ENCODE data around the gene KCNG4.

Gene KCNG4, protein sequence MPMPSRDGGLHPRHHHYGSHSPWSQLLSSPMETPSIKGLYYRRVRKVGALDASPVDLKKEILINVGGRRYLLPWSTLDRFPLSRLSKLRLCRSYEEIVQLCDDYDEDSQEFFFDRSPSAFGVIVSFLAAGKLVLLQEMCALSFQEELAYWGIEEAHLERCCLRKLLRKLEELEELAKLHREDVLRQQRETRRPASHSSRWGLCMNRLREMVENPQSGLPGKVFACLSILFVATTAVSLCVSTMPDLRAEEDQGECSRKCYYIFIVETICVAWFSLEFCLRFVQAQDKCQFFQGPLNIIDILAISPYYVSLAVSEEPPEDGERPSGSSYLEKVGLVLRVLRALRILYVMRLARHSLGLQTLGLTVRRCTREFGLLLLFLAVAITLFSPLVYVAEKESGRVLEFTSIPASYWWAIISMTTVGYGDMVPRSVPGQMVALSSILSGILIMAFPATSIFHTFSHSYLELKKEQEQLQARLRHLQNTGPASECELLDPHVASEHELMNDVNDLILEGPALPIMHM

DNA sequence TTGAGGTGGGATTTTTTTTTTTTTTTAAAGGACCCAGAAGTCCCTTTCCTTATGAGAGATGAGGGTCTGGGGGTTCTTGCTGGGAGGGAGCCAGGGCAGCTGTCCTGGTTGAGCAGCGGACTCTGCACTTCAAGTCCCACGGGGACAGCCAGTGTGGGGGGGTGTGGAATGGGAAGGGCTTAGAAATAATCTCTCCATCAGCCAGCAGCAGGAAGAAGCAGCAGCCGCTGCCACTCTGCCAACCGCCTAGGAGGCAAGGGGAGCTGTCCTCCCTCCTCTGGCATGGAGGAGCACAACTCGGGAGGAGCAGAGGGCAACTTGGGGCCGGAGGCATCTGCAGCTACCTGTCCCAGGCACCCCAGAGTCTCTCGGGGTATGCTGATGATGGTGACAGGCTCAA lies at the start of gene KCNG4:
TSS of gene KCNG4 (minus strand) at position 104 of the 400 bp plus-strand sequence. CDS start 2,527 bp downstream, outside the sequence.
- no peak for DNase-seq (ENCODE audit: low read depth)

GRCh38 chr16:84288902-84289301 lies 49.1 kb upstream of the KCNG4 start:
- DNase-seq (ENCODE audit: low read depth), result no peak

- no peak for DNase-seq (ENCODE audit: low read depth)
Measured at GRCh38 chr16:84286578-84287240, 46.9 kb upstream of the KCNG4 start.

DNA sequence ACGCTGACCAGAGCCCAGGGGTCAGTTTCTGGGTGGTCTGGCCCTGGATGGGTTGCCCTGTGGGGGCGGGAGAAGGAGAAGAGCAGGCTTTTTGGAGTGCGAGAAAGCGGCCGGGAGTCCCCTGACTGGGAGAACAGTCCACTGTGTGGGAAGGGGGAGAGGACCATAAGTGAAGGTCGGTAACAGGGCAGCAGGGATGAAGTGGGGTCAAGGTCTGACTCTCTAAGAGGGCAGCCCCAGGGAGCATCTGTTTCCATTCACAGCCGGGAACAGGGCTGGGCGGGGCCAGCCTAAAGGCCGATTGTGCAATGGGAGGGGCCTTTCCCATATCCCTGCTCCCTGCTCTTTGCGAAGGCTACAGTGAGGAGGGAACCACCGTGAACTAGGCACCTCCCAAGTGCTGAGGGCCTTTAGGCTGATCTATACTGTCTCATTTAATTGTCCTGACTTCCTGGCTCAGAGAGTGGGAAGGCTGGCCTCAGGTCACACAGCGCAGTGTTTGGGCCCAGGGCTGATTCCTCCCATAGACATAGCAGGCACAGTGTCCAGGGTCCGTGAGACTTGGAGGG lies 44.4 kb upstream of the KCNG4 start:
- peak; percentile 34 for DNase-seq (ENCODE audit: low read depth)

DNA sequence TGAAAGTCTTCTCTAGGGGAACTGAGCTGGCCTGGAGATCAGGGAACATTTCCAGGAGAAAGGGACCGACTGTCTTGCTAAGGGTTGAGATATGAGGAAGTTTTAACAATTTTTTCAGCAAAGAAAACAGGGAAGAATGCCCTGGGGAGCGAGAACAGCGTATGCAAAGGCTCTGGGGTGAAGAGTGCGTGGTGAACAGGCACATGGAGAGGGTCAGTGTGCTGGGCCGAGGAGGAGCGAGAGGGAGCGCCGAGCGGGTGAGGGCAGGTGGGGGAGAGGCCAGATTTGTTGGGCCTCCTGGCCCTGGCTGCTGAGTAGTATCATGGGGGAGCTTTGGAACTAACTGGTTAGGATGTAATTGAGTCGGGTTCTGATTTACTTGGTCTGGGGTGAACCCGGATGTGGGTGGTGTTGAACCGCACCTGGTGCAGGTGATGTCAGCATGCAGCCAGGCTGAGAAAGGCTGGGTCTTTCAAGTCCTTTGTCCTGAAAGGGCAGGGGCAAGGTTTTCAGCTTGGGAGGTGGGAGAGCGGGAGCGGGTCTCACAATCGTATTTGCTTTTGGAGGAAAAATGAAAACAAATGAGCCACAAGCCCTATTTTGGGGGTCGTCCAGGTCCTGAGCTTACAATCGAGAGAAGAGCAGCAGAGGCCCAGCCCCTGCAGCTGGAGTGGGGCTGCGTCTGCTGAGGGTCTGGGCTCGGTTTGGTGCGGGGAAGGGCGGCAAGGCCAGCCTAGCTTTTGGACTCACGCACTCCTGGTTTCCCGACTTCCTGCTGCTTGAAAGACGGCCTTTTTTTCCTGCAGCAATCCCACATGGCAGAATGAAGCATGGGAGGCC lies 43.7 kb upstream of the KCNG4 start:
- no peak for DNase-seq (ENCODE audit: low read depth)

DNA sequence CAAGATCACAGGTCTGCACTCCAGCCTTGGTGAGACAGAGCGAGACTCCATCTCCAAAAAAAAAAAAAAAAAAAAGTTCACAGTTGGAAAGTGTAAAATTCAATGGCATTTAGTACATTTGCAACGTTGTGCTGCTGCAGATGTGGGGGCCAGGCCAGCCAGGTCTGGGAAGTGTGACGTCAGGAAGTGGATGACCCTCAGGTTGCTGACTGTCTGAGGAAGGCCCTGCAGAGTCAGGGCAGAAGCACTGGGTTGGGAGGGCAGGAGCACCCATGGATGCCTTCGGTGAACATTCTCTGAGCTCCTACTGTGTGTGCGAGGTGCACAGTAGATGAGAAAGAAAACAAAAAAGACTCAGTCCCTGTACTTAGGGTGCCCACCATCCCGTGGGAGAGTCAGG lies 42.7 kb upstream of the KCNG4 start:
- DNase-seq (ENCODE audit: low read depth), result no peak

DNA sequence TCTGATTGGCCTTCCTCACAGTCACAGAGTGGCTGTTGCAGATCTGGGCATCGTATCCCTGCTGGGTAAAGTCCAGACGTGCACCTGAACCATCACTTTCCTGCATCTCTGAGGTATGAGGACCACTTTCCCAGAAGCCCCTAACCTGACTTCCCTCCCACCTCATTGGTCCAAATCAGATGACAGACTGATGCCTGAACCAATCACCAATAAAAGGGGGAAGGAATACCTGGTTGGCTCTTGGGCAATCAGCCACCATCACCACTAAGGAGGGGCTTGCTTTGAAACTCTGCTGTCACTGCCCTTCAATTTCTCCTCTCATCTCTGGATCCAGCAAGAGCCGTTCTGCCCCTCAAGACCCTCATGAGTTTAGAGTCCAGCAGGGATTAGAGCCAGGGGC lies 41.3 kb upstream of the KCNG4 start:
- no peak for DNase-seq (ENCODE audit: low read depth)

GRCh38 chr16:84279881-84280280 lies 40.1 kb upstream of the KCNG4 start:
- DNase-seq (ENCODE audit: low read depth), result no peak

GRCh38 chr16:84278968-84279367 lies 39.2 kb upstream of the KCNG4 start:
- no peak for DNase-seq (ENCODE audit: low read depth)

- DNase-seq (ENCODE audit: low read depth), result no peak
Measured at GRCh38 chr16:84278333-84278732, 38.5 kb upstream of the KCNG4 start.

GRCh38 chr16:84277244-84277823 lies 37.5 kb upstream of the KCNG4 start:
- peak; percentile 17 for DNase-seq (ENCODE audit: low read depth)

DNA sequence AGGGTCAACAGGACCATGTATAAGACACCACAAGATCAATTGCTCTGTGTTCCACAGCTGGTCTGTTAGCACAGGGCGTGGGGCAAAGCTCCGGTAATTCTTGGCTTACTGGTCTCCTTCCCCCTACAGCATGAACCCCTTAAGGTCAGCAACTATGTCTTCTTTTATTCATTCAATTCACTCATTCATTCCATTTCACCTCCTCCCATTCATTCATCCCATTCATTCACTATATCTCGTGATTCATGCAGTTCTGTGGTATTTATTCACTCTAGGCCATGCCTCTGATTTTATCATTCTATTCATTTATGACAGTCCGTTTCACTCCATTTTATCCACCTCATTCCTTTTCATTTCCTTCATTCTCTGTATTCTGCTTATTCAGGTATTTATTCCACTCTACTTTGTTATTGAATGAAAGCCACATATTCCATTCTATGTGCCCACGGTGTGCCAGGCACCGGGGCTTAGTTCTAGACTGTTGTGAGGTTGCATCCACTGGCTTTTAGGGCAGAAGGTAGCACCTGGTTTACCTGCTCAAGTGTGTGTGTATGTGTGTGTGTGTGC lies 35.9 kb upstream of the KCNG4 start:
- no peak for DNase-seq (ENCODE audit: low read depth)

- no peak for DNase-seq (ENCODE audit: low read depth)
Measured at GRCh38 chr16:84274515-84274914, 34.7 kb upstream of the KCNG4 start.

DNA sequence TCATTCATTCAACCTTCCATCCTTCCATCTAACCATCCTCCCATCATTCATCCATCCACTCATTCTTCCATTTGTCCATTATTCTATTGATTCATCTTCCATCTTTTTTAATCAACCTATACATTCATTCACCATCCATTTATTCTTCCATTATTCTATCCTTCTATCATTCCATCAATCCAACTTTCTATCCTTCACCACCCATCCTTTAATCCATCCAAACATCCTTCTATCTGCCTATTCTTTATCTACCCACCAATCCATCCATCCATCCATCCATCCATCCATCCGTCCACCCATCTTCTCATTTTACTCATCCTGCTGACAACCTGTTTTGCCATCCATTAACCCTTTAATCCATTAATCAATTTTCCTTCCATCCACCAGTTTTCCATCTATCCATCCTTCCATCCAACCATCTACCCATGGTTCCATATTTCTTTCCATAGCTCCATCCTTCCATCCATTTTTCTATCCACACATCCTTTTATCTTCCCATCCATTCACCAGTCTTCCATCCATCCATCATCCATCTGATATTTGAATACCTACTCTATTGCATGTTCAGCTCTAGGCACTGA lies 33.0 kb upstream of the KCNG4 start:
- no peak for DNase-seq (ENCODE audit: low read depth)

GRCh38 chr16:84271866-84272265 lies 32.1 kb upstream of the KCNG4 start:
- no peak for DNase-seq (ENCODE audit: low read depth)

DNA sequence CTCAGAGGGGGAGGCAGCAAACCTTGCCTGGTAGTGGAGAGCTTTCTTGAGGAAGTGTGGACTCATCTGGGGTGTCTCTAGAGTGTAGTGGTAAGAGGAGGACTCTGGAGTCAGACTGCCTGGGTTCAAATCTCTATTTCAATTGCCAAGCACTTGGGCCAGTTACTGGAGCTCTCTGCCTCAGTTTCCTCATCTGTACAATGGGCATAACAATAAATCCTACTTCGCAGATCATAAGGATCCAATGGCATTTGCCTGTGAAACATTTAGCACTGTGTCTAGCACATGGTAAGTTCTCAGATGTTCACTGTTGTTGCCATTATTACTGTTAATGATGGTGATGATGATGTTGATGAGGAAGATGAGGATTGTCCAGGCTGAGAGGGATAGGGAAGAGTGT lies 31.2 kb upstream of the KCNG4 start:
- no peak for DNase-seq (ENCODE audit: low read depth)

- DNase-seq (ENCODE audit: low read depth), result no peak
Measured at GRCh38 chr16:84270531-84270930, 30.7 kb upstream of the KCNG4 start.

DNA sequence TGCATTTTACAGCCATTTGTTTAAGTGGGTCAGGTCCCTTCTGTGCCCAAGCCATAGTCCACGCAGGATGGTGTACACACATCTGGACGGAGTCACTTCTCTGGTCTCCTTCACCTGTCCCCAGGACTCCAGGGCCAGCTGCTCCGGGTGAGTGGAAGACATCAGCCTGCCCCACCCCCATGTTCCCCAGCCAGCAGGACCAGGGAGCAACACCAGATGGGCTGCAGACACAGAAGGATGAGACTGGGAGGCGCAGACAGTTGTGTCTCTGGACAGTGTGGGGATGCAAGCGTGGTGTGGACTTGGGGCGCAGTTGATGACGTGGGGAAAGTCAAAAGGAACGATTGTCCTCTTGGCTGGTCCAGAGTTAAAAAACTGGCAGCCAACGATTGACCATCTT lies 30.3 kb upstream of the KCNG4 start:
- no peak for DNase-seq (ENCODE audit: low read depth)

DNA sequence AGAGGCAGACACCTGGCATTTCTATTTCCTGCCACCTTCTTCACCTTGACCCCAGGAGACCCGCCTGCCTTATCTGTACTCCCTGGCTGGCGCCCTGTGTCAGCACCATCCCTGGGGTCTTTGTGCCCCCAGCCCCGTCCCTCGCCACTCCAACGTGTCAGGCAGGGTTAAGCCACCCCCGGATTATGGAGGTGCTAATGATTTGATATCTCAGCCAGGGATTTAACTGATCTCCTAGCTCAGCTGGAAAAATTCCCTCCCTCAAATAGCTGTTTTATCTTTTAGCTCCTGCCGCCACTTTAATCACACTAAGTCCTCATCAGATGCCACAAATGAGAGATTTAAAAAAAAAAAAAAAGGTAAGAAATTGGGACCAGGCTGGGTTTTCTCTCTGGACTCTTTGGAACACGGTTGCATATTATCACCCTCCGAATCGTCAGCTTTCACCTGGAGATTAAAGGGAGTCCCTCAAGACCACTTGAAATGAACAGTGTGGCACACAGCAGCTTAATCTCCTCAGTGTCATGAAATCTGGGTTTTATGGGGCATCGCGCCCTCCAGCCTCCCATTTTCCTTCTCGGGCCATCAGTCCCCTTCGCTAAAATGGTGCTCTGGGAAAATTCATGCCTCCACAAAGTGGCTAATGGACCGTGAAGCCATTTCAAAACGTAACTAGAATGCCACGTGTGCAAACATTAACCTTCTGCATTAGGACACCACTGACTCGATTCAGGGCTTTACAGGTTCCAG lies 28.7 kb upstream of the KCNG4 start:
- DNase-seq (ENCODE audit: low read depth), result no peak

GRCh38 chr16:84267380-84267779 lies 27.6 kb upstream of the KCNG4 start:
- no peak for DNase-seq (ENCODE audit: low read depth)

All from fibroblast of the conjunctiva (primary cell).